ENCODE data around the gene EIF1AX. TPM values are rescaled to one million over a fixed set of nuclear protein-coding genes. Genes with fewer than 3 reads are reported as not detected.
A peak's percentile ranks its signal among the peaks of the same experiment; 100 is the strongest.

Gene EIF1AX
- total and polyA plus RNA-seq, 7 experiments from 2014 or later, result 40.2 to 133 (median 59.1) TPM

- Histone ChIP-seq H3K4me3 (ENCODE audit: low read length) (no peak overlapping the region), H3K36me3 (ENCODE audit: control insufficient read depth in 2 of 3, insufficient read depth in 3 of 3, low read length in 3 of 3) (peaks cover 0 to 7% (median 0%) of the 10 kb centered on the region in 3 experiments), H3K27me3 (ENCODE audit: control insufficient read depth in 2 of 2, insufficient read depth in 2 of 2, low read length in 2 of 2) (no peaks in the 10 kb centered on the region), H3K27ac (ENCODE audit: low read depth, low read length) (no peak overlapping the region), H3K9me3 (ENCODE audit: control insufficient read depth in 2 of 3, low read length in 3 of 3) (no peaks in the 10 kb centered on the region), H3K4me1 (ENCODE audit: control insufficient read depth in 2 of 2, insufficient read depth in 2 of 2, low read length in 2 of 2) (peaks cover 5 to 7% of the 10 kb centered on the region in 2 donors)
- CTCF ChIA-PET, result no interaction called here
- POLR2A ChIA-PET, result no interaction called here
- intact Hi-C loops (cut with micrococcal nuclease), result loop anchor here (5.0 to 10.0 kb wide), 6 partner anchors 123 to 1233 kb away; partner anchors contain the start of genes PDHA1 (in 1 of the 2) and RPS6KA3 (in 1 of the 2)
- no peak overlapping the region for H3K4me3 Mint-ChIP-seq
- H3K9me3 Mint-ChIP-seq, result no peaks in the 10 kb centered on the region
- ATAC-seq (no peak), DNase-seq (no peak)
- no peaks in the 10 kb centered on the region for H3K27me3 Mint-ChIP-seq
- peak overlapping the region in 2 of 9 donors; percentile 17 to 19 for H3K27ac Mint-ChIP-seq
- H3K36me3 Mint-ChIP-seq, result peaks cover 0 to 5% (median 0%) of the 10 kb centered on the region in 5 donors
- H3K4me1 Mint-ChIP-seq, result peaks cover 4 to 21% (median 14%) of the 10 kb centered on the region in 7 donors
These were observed 2.9 kb upstream of the EIF1AX start for GRCh38 chrX:20144491-20144890.

- Histone ChIP-seq H3K27ac (ENCODE audit: low read depth, low read length) (no peak overlapping the region), H3K36me3 (ENCODE audit: control insufficient read depth in 2 of 3, insufficient read depth in 3 of 3, low read length in 3 of 3) (peaks cover 0 to 7% (median 0%) of the 10 kb centered on the region in 3 experiments), H3K27me3 (ENCODE audit: control insufficient read depth in 2 of 2, insufficient read depth in 2 of 2, low read length in 2 of 2) (no peaks in the 10 kb centered on the region), H3K4me3 (ENCODE audit: low read length) (no peak overlapping the region), H3K9me3 (ENCODE audit: control insufficient read depth in 2 of 3, low read length in 3 of 3) (no peaks in the 10 kb centered on the region), H3K4me1 (ENCODE audit: control insufficient read depth in 2 of 2, insufficient read depth in 2 of 2, low read length in 2 of 2) (peaks cover 8 to 13% of the 10 kb centered on the region in 2 donors)
- no peak for ATAC-seq
- H3K4me3 Mint-ChIP-seq, result no peak overlapping the region
- no peaks in the 10 kb centered on the region for H3K9me3 Mint-ChIP-seq
- peaks cover 0 to 12% (median 0%) of the 10 kb centered on the region in 5 donors for H3K36me3 Mint-ChIP-seq
- ChIA-PET CTCF (no interaction called here), POLR2A (interaction anchor here (0.6 kb wide), 1 partner anchor 9 kb away, joined by 4 read pairs; no protein-coding TSS in a partner anchor)
- no peak for DNase-seq
- H3K4me1 Mint-ChIP-seq, result peaks cover 4 to 30% (median 21%) of the 10 kb centered on the region in 7 donors
- no peaks in the 10 kb centered on the region for H3K27me3 Mint-ChIP-seq
- H3K27ac Mint-ChIP-seq, result peak overlapping the region in 4 of 9 donors; percentile 17 to 89 (median 66)
- intact Hi-C loops (cut with micrococcal nuclease), result loop anchor here (5.0 to 10.0 kb wide), 6 partner anchors 124 to 1234 kb away; partner anchors contain the start of genes PDHA1 (in 1 of the 2) and RPS6KA3 (in 1 of the 2)
These were observed 1.9 kb upstream of the EIF1AX start for GRCh38 chrX:20143561-20143960.

- intact Hi-C loops (cut with micrococcal nuclease), result loop anchor here (5.0 to 10.0 kb wide), 6 partner anchors 124 to 1234 kb away; partner anchors contain the start of genes PDHA1 (in 1 of the 2) and RPS6KA3 (in 1 of the 2)
- ChIA-PET POLR2A (interaction anchor here (0.6 kb wide), 1 partner anchor 8 kb away, joined by 4 read pairs; no protein-coding TSS in a partner anchor), CTCF (no interaction called here)
- H3K36me3 Mint-ChIP-seq, result peaks cover 0 to 14% (median 0%) of the 10 kb centered on the region in 5 donors
- Histone ChIP-seq H3K4me3 (ENCODE audit: low read length) (no peak overlapping the region), H3K4me1 (ENCODE audit: control insufficient read depth in 2 of 2, insufficient read depth in 2 of 2, low read length in 2 of 2) (peaks cover 8 to 13% of the 10 kb centered on the region in 2 donors), H3K27ac (ENCODE audit: low read depth, low read length) (no peak overlapping the region), H3K36me3 (ENCODE audit: control insufficient read depth in 2 of 3, insufficient read depth in 3 of 3, low read length in 3 of 3) (peaks cover 0 to 7% (median 0%) of the 10 kb centered on the region in 3 experiments), H3K27me3 (ENCODE audit: control insufficient read depth in 2 of 2, insufficient read depth in 2 of 2, low read length in 2 of 2) (no peaks in the 10 kb centered on the region), H3K9me3 (ENCODE audit: control insufficient read depth in 2 of 3, low read length in 3 of 3) (no peaks in the 10 kb centered on the region)
- ATAC-seq (no peak), DNase-seq (no peak)
- H3K9me3 Mint-ChIP-seq, result no peaks in the 10 kb centered on the region
- no peaks in the 10 kb centered on the region for H3K27me3 Mint-ChIP-seq
- H3K4me1 Mint-ChIP-seq, result peaks cover 4 to 33% (median 21%) of the 10 kb centered on the region in 7 donors
- peak overlapping the region in 6 of 9 donors; percentile 44 to 89 (median 84) for H3K27ac Mint-ChIP-seq
- H3K4me3 Mint-ChIP-seq, result peak overlapping the region in 9 of 10 donors; percentile 28 to 80 (median 69)
These were observed 1.5 kb upstream of the EIF1AX start for GRCh38 chrX:20143111-20143510.

GRCh38 chrX:20140420-20140819, 1.2 kb downstream of the EIF1AX start:
- H3K27ac Mint-ChIP-seq, result peak overlapping the region; percentile 68 to 97 (median 80)
- ATAC-seq, result no peak

GRCh38 chrX:20139966-20140365, 1.7 kb downstream of the EIF1AX start:
- intact Hi-C loops (cut with micrococcal nuclease), result loop anchor here (2.0 to 10.0 kb wide), 10 partner anchors 127 to 1699 kb away; partner anchors contain the start of genes BCLAF3 (in 1 of the 2), MBTPS2 (in 1 of the 2), PDHA1 (in 1 of the 2) and PHKA2 (in 1 of the 2)
- DNase-seq, result no peak
- H3K36me3 Mint-ChIP-seq, result peaks cover 0 to 28% (median 9%) of the 10 kb centered on the region in 5 donors
- ChIA-PET CTCF (interaction anchor here (1.3 kb wide), 1 partner anchor 15 kb away, joined by 3 read pairs; no protein-coding TSS in a partner anchor), POLR2A (no interaction called here)
- Histone ChIP-seq H3K4me1 (ENCODE audit: control insufficient read depth in 2 of 2, insufficient read depth in 2 of 2, low read length in 2 of 2) (peaks cover 8 to 13% of the 10 kb centered on the region in 2 donors), H3K27me3 (ENCODE audit: control insufficient read depth in 2 of 2, insufficient read depth in 2 of 2, low read length in 2 of 2) (no peaks in the 10 kb centered on the region), H3K9me3 (ENCODE audit: control insufficient read depth in 2 of 3, low read length in 3 of 3) (no peaks in the 10 kb centered on the region), H3K4me3 (ENCODE audit: low read length) (peak overlapping the region; percentile 84), H3K27ac (ENCODE audit: low read depth, low read length) (peak overlapping the region; percentile 93), H3K36me3 (ENCODE audit: control insufficient read depth in 2 of 3, insufficient read depth in 3 of 3, low read length in 3 of 3) (peaks cover 0 to 27% (median 5%) of the 10 kb centered on the region in 3 experiments)
- no peaks in the 10 kb centered on the region for H3K9me3 Mint-ChIP-seq
- no peak for ATAC-seq
- peak overlapping the region; percentile 80 to 96 (median 88) for H3K4me3 Mint-ChIP-seq
- H3K27me3 Mint-ChIP-seq, result no peaks in the 10 kb centered on the region
- H3K27ac Mint-ChIP-seq, result peak overlapping the region in 8 of 9 donors; percentile 68 to 97 (median 84)
- peaks cover 4 to 57% (median 38%) of the 10 kb centered on the region in 7 donors for H3K4me1 Mint-ChIP-seq

More at GRCh38 chrX:20140420-20140819, 1.2 kb downstream of the EIF1AX start:
- Mint-ChIP-seq H3K4me3 (peak overlapping the region; percentile 80 to 96 (median 88)), H3K4me1 (peaks cover 4 to 53% (median 38%) of the 10 kb centered on the region in 7 donors), H3K9me3 (no peaks in the 10 kb centered on the region), H3K27me3 (no peaks in the 10 kb centered on the region), H3K36me3 (peaks cover 0 to 27% (median 7%) of the 10 kb centered on the region in 5 donors)
- POLR2A ChIA-PET, result interaction anchor here (1.4 kb wide), 1 partner anchor 29 kb away, joined by 4 read pairs; no protein-coding TSS in a partner anchor
- peaks cover 8 to 13% of the 10 kb centered on the region in 2 donors for H3K4me1 ChIP-seq (ENCODE audit: control insufficient read depth in 2 of 2, insufficient read depth in 2 of 2, low read length in 2 of 2)
- peak overlapping the region; percentile 93 for H3K27ac ChIP-seq (ENCODE audit: low read depth, low read length)
- no peaks in the 10 kb centered on the region for H3K9me3 ChIP-seq (ENCODE audit: control insufficient read depth in 2 of 3, low read length in 3 of 3)
- CTCF ChIA-PET, result interaction anchor here (1.3 kb wide), 1 partner anchor 16 kb away, joined by 3 read pairs; no protein-coding TSS in a partner anchor
- H3K36me3 ChIP-seq (ENCODE audit: control insufficient read depth in 2 of 3, insufficient read depth in 3 of 3, low read length in 3 of 3), result peaks cover 0 to 24% (median 5%) of the 10 kb centered on the region in 3 experiments
- intact Hi-C loops (cut with micrococcal nuclease), result loop anchor here (2.0 to 10.0 kb wide), 10 partner anchors 127 to 1698 kb away; partner anchors contain the start of genes BCLAF3 (in 1 of the 2), MBTPS2 (in 1 of the 2), PDHA1 (in 1 of the 2) and PHKA2 (in 1 of the 2)
- DNase-seq, result no peak
- H3K27me3 ChIP-seq (ENCODE audit: control insufficient read depth in 2 of 2, insufficient read depth in 2 of 2, low read length in 2 of 2), result no peaks in the 10 kb centered on the region
- peak overlapping the region; percentile 84 for H3K4me3 ChIP-seq (ENCODE audit: low read length)

GRCh38 chrX:20135944-20136343, 5.7 kb downstream of the EIF1AX start:
- ATAC-seq (no peak), DNase-seq (no peak)
- H3K9me3 Mint-ChIP-seq, result no peaks in the 10 kb centered on the region
- H3K9me3 ChIP-seq (ENCODE audit: control insufficient read depth in 2 of 3, low read length in 3 of 3), result no peaks in the 10 kb centered on the region
- ChIA-PET POLR2A (no interaction called here), CTCF (no interaction called here)
- peak overlapping the region in 1 of 10 donors; percentile 26 for H3K4me3 Mint-ChIP-seq
- H3K27me3 ChIP-seq (ENCODE audit: control insufficient read depth in 2 of 2, insufficient read depth in 2 of 2, low read length in 2 of 2), result no peaks in the 10 kb centered on the region
- peaks cover 0 to 39% (median 9%) of the 10 kb centered on the region in 5 donors for H3K36me3 Mint-ChIP-seq
- H3K4me3 ChIP-seq (ENCODE audit: low read length), result no peak overlapping the region
- peaks cover 4 to 61% (median 35%) of the 10 kb centered on the region in 7 donors for H3K4me1 Mint-ChIP-seq
- H3K27ac Mint-ChIP-seq, result peak overlapping the region in 5 of 9 donors; percentile 6 to 79 (median 29)
- H3K36me3 ChIP-seq (ENCODE audit: control insufficient read depth in 2 of 3, insufficient read depth in 3 of 3, low read length in 3 of 3), result peaks cover 0 to 47% (median 12%) of the 10 kb centered on the region in 3 experiments
- no peaks in the 10 kb centered on the region for H3K27me3 Mint-ChIP-seq
- H3K4me1 ChIP-seq (ENCODE audit: control insufficient read depth in 2 of 2, insufficient read depth in 2 of 2, low read length in 2 of 2), result peaks cover 8 to 13% of the 10 kb centered on the region in 2 donors
- intact Hi-C loops (cut with micrococcal nuclease), result no loop called here
- H3K27ac ChIP-seq (ENCODE audit: low read depth, low read length), result no peak overlapping the region
